ENCODE measurements around the gene KRT7. TPM values are rescaled to one million over a fixed set of nuclear protein-coding genes. Genes with fewer than 3 reads are reported as not detected.
"Not testable (repeated sequence)": the region's sequence is repeated elsewhere in the genome, so short reads cannot be mapped to it uniquely, and the experiment has no call there.

KRT7 gene
- total RNA-seq, 2 experiments from 2014 or later, result 8.5 to 8.9 TPM

DNA sequence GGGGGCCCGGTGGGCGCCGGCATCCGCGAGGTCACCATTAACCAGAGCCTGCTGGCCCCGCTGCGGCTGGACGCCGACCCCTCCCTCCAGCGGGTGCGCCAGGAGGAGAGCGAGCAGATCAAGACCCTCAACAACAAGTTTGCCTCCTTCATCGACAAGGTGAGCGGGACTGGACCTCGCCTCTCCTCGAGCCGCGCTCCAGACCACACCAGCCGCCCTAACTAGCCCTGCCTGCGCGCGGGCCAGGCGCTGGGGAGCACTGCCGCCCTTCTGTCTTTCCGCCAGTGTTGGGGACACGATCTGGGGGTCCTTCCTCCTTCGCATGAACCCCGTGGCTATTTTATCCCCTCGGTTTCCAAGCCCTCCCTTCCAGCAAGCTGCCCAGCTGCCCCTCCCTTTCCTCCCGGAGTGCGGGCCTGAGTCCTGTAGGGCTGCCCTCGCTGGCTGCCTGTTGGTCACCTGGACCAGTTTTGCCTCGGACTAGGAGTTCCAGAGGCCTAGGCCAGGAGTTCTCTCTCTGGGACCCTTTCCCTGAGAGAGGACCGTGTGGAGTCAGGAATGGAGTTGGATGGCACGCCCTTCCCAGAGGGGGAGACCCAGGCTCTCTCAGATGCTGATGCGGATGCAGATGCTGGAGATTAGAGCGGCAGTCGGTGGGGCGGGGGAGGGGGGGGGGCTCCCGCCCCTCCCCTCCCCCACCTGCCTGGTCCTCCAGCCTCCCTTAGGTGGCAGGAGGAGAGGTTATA lies 592 bp downstream of the KRT7 start:
- H3K27me3 Mint-ChIP-seq, result peaks cover 63% of the 10 kb centered on the region
- DNase-seq (peak; percentile 22), ATAC-seq (ENCODE audit: low read depth) (no peak)
- H3K36me3 Mint-ChIP-seq, result no peaks in the 10 kb centered on the region
- H3K27ac Mint-ChIP-seq, result no peak overlapping the region
- no peaks in the 10 kb centered on the region for H3K9me3 Mint-ChIP-seq
- peaks cover 5% of the 10 kb centered on the region for H3K4me1 Mint-ChIP-seq
- POLR2A ChIA-PET, result interaction anchor here (0.6 to 1.4 kb wide), 3 partner anchors 10 to 1753 kb away, joined by 3 read pairs; no protein-coding TSS in a partner anchor
- H3K4me3 Mint-ChIP-seq, result no peak overlapping the region

DNA sequence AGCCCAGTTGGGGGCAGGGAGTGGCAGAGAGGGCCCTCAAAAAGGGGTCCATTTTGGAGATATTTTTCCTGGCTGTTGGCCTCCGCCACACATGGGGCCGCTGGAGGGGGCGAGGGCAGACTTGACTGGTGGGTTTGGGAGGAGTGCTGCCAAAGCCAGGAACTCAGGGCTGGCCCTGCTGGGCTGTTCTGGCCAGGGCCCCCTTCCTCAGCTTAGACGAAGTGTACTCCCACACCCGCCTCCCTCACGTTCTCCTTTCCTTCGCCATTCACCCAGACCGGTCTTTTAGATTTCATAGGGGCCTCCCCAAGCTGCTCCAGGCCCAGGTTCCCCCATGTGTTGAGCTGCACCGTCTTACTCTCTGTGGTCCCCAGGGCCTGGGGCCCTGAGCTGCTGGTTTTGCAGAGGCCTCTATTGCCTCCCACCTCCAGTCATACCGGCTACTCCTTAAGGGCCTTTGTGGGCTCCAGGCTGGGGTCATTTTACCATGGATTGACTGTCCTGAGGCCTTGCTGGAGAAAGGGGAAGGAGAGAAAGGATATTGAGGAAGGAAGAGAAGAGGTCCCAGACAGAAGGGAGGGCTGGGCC lies 1.3 kb downstream of the KRT7 start:
- H3K4me1 Mint-ChIP-seq, result peaks cover 5% of the 10 kb centered on the region
- DNase-seq (peak; percentile 31), ATAC-seq (ENCODE audit: low read depth) (no peak)
- H3K27me3 Mint-ChIP-seq, result peaks cover 62% of the 10 kb centered on the region
- no peak overlapping the region for H3K27ac Mint-ChIP-seq
- H3K4me3 Mint-ChIP-seq, result no peak overlapping the region
- H3K36me3 Mint-ChIP-seq, result no peaks in the 10 kb centered on the region
- POLR2A ChIA-PET, result interaction anchor here (1.4 kb wide), 1 partner anchor 10 kb away, joined by 3 read pairs; no protein-coding TSS in a partner anchor
- no peaks in the 10 kb centered on the region for H3K9me3 Mint-ChIP-seq

DNA sequence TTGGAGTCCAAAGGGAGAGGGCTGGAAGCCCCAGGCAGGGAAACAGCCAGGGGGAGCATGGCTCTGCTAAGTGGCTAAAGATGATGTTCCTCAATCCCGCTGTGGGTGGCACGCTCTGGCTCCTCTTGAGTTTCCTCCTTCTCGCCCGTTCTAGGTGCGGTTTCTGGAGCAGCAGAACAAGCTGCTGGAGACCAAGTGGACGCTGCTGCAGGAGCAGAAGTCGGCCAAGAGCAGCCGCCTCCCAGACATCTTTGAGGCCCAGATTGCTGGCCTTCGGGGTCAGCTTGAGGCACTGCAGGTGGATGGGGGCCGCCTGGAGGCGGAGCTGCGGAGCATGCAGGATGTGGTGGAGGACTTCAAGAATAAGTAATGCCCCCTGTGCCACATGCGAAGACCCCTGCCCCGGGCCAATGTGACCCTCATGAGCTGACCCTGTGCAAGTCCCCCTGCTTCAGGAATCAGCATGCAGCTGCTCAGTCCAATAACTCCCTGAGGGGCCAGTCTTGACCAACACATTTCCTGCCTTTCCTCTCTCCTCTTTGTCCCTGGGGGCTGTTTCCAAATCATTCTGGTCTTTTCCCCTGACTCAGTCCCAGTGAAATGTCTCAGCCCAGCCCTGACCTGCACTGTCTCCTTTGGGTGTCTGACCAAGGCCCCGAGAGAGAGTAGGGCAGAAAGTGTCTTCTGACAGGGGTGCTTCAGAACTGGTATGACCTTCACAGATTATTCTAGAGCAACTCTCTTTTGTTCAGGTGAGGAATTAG lies 2.1 kb downstream of the KRT7 start:
- H3K27me3 Mint-ChIP-seq, result peaks cover 58% of the 10 kb centered on the region
- no peak overlapping the region for H3K4me3 Mint-ChIP-seq
- POLR2A ChIA-PET, result interaction anchor here (1.4 kb wide), 1 partner anchor 9 kb away, joined by 3 read pairs; no protein-coding TSS in a partner anchor
- ATAC-seq (ENCODE audit: low read depth), result no peak
- peak overlapping the region; percentile 13 for H3K27ac Mint-ChIP-seq
- no peaks in the 10 kb centered on the region for H3K36me3 Mint-ChIP-seq
- peak; percentile 24 for DNase-seq
- H3K4me1 Mint-ChIP-seq, result peaks cover 5% of the 10 kb centered on the region
- no peaks in the 10 kb centered on the region for H3K9me3 Mint-ChIP-seq

DNA sequence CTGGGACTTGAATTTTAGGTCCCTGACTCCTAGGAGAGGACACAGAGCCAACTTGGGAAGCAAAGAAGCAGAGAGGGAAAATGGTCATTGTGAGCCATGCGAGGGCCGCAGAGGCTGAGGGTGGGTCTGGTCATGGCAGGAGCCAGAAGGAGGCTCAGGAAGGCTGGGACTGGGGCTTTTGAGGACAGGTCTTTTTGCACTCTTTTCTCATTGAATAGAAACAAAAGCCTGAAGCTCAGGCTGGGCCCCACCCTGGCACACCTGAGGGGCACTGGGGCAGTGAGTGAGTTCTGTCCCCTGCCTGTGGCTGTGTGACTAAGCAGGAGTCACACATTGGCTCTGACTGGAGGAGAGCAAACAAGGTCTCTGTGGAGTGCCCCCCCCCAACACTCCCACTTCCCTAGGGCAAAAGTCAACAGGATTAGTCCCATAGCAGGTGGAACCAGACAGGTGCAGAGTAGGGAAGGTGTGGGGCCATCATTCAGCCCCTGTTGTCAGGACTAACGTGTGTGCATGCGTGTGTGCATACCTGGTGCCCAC lies 2.8 kb downstream of the KRT7 start:
- POLR2A ChIA-PET, result no interaction called here
- peaks cover 5% of the 10 kb centered on the region for H3K4me1 Mint-ChIP-seq
- no peak overlapping the region for H3K4me3 Mint-ChIP-seq
- H3K36me3 Mint-ChIP-seq, result no peaks in the 10 kb centered on the region
- H3K9me3 Mint-ChIP-seq, result no peaks in the 10 kb centered on the region
- ATAC-seq (ENCODE audit: low read depth) (no peak), DNase-seq (peak; percentile 28)
- H3K27ac Mint-ChIP-seq, result peak overlapping the region; percentile 13
- peaks cover 53% of the 10 kb centered on the region for H3K27me3 Mint-ChIP-seq

DNA sequence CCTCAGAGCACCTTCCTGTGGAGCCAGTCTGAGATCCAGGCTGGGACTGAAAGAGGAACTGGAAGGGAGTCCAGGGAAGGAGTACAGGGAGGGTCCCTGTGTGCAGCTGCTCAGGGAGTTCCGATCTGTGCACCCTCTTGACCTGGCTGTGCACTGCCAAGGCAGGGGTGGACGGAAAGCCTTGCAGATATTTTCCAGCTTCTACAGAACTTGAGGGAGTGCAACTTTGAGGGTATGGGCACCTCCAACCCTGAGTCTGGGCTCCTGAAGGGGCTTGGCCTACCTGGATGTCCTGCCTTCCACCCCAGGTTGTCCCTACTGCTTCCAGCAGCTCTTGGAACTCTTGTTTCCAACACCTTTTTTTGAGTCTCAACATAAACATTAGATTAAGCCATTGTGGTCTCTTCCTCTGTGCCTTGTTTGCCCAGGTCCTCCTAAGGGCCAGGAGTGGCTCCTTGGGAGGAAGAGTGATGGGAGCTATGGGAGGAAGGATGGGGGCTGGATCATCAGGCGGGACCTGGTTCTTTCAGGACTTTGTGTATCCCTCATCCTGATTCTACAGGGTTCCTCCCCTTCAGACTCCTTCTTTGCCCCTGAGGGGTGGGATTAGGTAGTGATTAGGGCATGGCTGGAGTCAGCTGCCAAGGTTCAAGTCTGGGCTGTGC lies 3.5 kb downstream of the KRT7 start:
- Mint-ChIP-seq H3K4me3 (no peak overlapping the region), H3K36me3 (no peaks in the 10 kb centered on the region), H3K27ac (no peak overlapping the region), H3K27me3 (peaks cover 49% of the 10 kb centered on the region), H3K4me1 (peaks cover 5% of the 10 kb centered on the region), H3K9me3 (no peaks in the 10 kb centered on the region)
- DNase-seq, result peak; percentile 22
- POLR2A ChIA-PET, result no interaction called here
- no peak for ATAC-seq (ENCODE audit: low read depth)

DNA sequence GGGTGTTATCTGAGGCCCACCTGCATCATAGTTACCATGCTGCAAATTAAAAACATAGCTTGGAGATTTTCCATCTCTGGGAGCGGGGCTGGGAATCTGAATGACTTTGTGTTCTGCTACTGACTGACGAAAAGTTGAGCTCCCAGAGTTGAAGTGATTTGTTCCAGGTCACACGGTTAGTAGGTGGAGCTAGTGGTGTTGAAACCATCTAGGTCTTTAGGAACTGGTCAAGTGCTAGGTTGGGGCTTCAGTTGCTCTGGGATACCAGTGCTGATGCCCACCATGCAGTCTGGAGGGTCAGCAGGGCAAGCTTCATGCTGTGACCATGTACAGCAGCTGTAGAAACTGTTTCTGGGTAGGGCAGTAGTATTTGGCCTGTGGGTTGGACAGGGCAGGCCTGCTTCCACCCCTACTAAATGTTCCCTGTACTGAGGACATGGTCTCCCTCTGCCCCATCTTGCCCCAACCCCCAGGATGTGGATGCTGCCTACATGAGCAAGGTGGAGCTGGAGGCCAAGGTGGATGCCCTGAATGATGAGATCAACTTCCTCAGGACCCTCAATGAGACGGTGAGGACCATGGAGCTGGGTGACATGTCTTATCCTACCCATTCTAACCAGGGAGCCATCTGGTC lies 5.3 kb downstream of the KRT7 start:
- no peak for ATAC-seq (ENCODE audit: low read depth)
- H3K27ac Mint-ChIP-seq, result no peak overlapping the region
- H3K36me3 Mint-ChIP-seq, result no peaks in the 10 kb centered on the region
- POLR2A ChIA-PET, result no interaction called here
- peaks cover 35% of the 10 kb centered on the region for H3K27me3 Mint-ChIP-seq
- DNase-seq, result no peak
- no peak overlapping the region for H3K4me3 Mint-ChIP-seq
- H3K9me3 Mint-ChIP-seq, result no peaks in the 10 kb centered on the region
- H3K4me1 Mint-ChIP-seq, result peaks cover 15% of the 10 kb centered on the region

DNA sequence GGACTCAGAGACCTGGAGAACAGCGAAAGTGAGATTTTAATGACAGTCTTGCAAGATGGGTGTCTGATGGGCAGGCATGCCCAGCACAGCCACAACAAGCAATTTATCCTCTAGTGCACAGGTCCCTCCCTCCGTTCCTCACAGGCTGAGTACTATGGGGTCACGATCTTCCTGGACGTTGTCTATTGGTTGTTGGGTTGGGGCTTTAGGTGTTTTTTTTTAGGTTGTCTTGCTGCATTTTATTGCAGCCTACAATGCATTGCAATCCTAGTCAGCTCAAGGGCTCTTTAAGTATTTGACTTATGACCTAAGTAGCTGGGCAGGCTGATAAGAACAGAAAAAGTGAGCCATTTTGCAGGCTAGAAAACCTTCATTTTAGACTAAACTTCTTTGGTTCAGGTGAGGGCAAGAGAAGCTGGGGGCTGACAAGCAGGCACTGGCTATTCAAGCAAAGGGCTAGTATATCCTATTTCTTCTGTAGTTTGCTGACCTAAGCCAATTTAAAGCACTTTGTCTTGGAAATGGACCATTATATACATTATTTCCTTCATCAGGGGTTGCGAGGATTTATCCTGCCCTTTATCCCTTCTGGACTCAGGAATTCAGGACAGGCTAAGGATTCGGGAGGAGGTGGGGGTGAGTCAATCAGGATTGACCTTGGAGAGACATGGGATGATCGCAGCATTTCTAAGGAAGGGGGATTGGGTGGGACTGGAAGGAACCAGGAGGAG lies 6.0 kb downstream of the KRT7 start:
- DNase-seq (no peak), ATAC-seq (ENCODE audit: low read depth) (no peak)
- Mint-ChIP-seq H3K9me3 (no peaks in the 10 kb centered on the region), H3K27me3 (peaks cover 30% of the 10 kb centered on the region), H3K4me3 (no peak overlapping the region), H3K4me1 (peaks cover 22% of the 10 kb centered on the region), H3K27ac (no peak overlapping the region), H3K36me3 (no peaks in the 10 kb centered on the region)
- POLR2A ChIA-PET, result no interaction called here

DNA sequence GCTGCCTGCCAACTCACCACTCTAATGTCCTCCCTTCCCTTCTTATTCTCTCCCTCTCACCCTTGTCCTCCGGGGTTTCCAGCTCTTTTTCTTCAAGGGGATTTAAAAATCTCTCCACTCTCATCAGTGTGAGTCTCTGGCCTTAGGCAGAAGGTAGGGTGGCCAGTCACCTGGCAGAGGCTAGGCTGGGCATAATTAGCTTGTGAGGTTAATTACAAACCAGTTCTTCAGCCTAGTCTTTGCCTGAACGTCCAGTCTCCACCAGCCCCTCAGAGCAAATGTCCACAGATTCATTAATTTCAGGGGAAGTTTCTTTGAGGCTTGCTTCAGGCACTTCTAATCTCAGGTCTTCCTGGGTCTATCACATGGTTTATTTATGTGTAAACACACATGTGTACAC lies 6.7 kb downstream of the KRT7 start:
- Mint-ChIP-seq H3K27me3 (peaks cover 23% of the 10 kb centered on the region), H3K4me3 (no peak overlapping the region), H3K27ac (no peak overlapping the region), H3K36me3 (no peaks in the 10 kb centered on the region), H3K4me1 (peaks cover 23% of the 10 kb centered on the region), H3K9me3 (no peaks in the 10 kb centered on the region)
- POLR2A ChIA-PET, result no interaction called here
- DNase-seq, result no peak
- ATAC-seq (ENCODE audit: low read depth), result no peak

DNA sequence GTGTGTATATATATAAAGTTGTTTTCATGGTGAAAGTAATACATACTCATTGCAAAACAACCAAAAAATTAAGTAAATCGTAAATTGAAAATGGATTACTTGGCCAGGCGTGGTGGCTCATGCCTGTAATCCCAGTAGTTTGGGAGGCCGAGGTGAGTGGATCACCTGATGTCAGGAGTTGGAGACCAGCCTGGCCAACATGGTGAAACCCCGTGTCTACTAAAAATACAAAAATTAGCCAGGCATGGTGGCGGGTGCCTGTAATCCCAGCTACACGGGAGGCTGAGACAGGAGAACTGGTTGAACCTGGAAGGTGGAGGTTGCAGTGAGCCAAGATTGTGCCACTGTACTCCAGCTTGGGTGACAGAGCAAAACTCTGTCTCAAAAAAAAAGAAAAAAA lies 7.2 kb downstream of the KRT7 start:
- H3K27ac Mint-ChIP-seq; H3K9me3 Mint-ChIP-seq; H3K36me3 Mint-ChIP-seq; ATAC-seq (ENCODE audit: low read depth); DNase-seq; H3K4me3 Mint-ChIP-seq; POLR2A ChIA-PET: not testable (repeated sequence)
- Mint-ChIP-seq H3K4me1 (peaks cover 26% of the 10 kb centered on the region), H3K27me3 (peaks cover 20% of the 10 kb centered on the region)

DNA sequence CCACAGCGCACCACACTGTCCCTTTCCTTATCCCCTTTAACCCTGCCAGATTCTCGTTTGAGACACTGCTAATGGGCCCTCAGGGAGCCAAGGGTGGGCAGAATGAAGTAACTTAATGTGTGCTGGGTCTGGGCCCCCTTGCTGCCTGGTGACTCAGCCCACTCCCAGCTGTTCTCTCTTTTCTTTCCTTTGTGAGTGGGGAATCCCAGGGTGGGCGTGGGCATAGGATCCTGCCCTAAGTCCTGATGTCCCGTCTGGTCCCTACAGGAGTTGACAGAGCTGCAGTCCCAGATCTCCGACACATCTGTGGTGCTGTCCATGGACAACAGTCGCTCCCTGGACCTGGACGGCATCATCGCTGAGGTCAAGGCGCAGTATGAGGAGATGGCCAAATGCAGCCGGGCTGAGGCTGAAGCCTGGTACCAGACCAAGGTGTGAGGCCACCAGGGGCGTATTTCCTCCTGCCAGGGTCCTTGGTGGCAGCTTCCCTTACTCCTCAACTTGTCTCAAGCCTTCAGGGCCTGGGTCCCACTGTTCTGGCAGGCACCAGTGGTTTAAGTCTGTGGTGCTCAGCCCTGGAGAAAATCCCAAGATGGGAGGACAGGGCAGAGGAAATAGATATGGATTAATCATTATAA lies 8.3 kb downstream of the KRT7 start:
- no peak overlapping the region for H3K4me3 Mint-ChIP-seq
- no peaks in the 10 kb centered on the region for H3K9me3 Mint-ChIP-seq
- H3K27ac Mint-ChIP-seq, result no peak overlapping the region
- no peak for ATAC-seq (ENCODE audit: low read depth)
- POLR2A ChIA-PET, result interaction anchor here (1.0 kb wide), 1 partner anchor 11 kb away, joined by 4 read pairs; no protein-coding TSS in a partner anchor
- H3K4me1 Mint-ChIP-seq, result peaks cover 35% of the 10 kb centered on the region
- H3K36me3 Mint-ChIP-seq, result no peaks in the 10 kb centered on the region
- no peak for DNase-seq
- peaks cover 13% of the 10 kb centered on the region for H3K27me3 Mint-ChIP-seq

DNA sequence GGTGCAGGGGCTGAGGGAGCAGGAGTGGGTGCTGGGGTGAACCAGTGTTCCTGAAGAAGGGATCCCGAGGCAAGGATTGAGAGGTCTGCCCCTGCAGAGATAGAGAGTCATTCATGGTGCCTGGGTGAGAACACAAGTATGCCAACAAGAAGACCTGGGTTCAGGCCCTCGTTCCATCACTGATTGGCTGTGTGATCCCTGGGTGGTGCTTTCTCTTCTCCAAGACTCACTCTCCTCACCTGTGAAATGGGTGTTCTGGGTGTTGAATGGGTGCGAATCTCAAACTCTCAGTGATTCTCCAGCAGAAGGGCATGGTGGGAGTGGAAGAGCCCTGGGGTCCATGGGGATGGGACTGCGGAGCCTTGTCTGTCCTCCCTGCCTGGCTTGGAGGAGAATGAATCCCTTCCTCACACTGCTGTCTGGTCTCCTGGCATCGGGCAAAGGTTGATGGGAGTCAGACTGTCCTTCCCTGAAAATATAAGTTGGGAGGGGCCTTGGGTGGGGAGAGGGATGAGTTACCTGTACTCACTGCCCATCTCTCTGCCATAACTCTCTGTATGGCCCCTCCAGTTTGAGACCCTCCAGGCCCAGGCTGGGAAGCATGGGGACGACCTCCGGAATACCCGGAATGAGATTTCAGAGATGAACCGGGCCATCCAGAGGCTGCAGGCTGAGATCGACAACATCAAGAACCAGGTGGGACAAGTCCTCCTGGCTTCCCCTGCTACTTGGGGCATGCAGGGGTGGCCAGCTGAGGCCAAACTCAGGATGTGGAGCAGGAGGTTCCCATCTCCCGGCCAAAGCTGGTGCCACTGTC lies 9.6 kb downstream of the KRT7 start:
- H3K27ac Mint-ChIP-seq, result peak overlapping the region; percentile 90
- peaks cover 46% of the 10 kb centered on the region for H3K4me1 Mint-ChIP-seq
- POLR2A ChIA-PET, result interaction anchor here (0.9 to 2.2 kb wide), 3 partner anchors 9 to 17 kb away, joined by 3 to 10 read pairs (median 4); no protein-coding TSS in a partner anchor

More for the DNA sequence above, 9.6 kb downstream of the KRT7 start:
- peaks cover 11% of the 10 kb centered on the region for H3K27me3 Mint-ChIP-seq
- ATAC-seq (ENCODE audit: low read depth) (no peak), DNase-seq (no peak)
- H3K36me3 Mint-ChIP-seq, result no peaks in the 10 kb centered on the region
- H3K4me3 Mint-ChIP-seq, result no peak overlapping the region
- no peaks in the 10 kb centered on the region for H3K9me3 Mint-ChIP-seq

Data from activated naive CD8-positive, alpha-beta T cell treated with anti-CD3 and anti-CD28 coated beads, Interleukin-2, amount 10 ng/mL, durations not matched to agents 7 days and 5 days (primary cell).